ENCODE data around the gene SND1. TPM values are rescaled to one million over a fixed set of nuclear protein-coding genes. Genes with fewer than 3 reads are reported as not detected.

SND1 gene
- total and polyA plus RNA-seq, 2 of the 4 experiments (the other 2 are of a cell fraction) = 154 to 294 TPM

- no peak overlapping the region for H3K4me3 ChIP-seq (ENCODE audit: insufficient read depth, low read depth, low read length)
- no peak overlapping the region for H2BK120ac ChIP-seq (ENCODE audit: low read depth, low read length)
- H2AK9ac ChIP-seq (replicated peaks; ENCODE audit: low read depth, low read length, poor library complexity) = no peak overlapping the region
- H3K27ac ChIP-seq (ENCODE audit: insufficient read depth, low read length) = no peak overlapping the region
- no peak overlapping the region for H4K5ac ChIP-seq (ENCODE audit: low read depth, low read length)
- no TSS peak for BruUV-seq (replicated peaks)
- H2AK5ac ChIP-seq (ENCODE audit: low read depth, low read length) = no peak overlapping the region
- H3K18ac ChIP-seq (ENCODE audit: low read depth, low read length) = no peak overlapping the region
- H3K4me1 ChIP-seq (ENCODE audit: control insufficient read depth, insufficient read depth, low read length) = no peaks in the 10 kb centered on the region
- no peak overlapping the region for H4K8ac ChIP-seq (ENCODE audit: low read depth in 2 of 2, low read length in 2 of 2)
- no peak overlapping the region for H3K4ac ChIP-seq (ENCODE audit: low read depth, low read length)
- no peak overlapping the region for H3K56ac ChIP-seq (ENCODE audit: extremely low read depth, insufficient read depth, low read length)
- no peak overlapping the region for H4K91ac ChIP-seq (ENCODE audit: insufficient read depth, low read depth, low read length)
- intact Hi-C loops (cut with micrococcal nuclease) (no loop called here), in situ Hi-C loops (cut with MboI; ENCODE audit: low sequenced_read_pairs) (no loop called here), dilution Hi-C loops (cut with HindIII; ENCODE audit: low sequenced_read_pairs, unreplicated experiment) (no loop called here)
- ChIA-PET CTCF (no interaction called here), POLR2A (ENCODE audit: unreplicated experiment) (no interaction called here)
- peaks cover 6% of the 10 kb centered on the region for H3K36me3 ChIP-seq (ENCODE audit: control insufficient read depth, insufficient read depth, low read length)
- no peak overlapping the region for H2BK5ac ChIP-seq (ENCODE audit: low read depth, low read length, poor library complexity, severe bottlenecking)
- no peak overlapping the region for H3K23ac ChIP-seq (ENCODE audit: low read depth, low read length)
- H3K4me2 ChIP-seq (ENCODE audit: low read depth, low read length) = no peak overlapping the region
- H3K9me1 ChIP-seq (ENCODE audit: insufficient read depth, low read length) = peaks cover 26% of the 10 kb centered on the region
- H3K9ac ChIP-seq (ENCODE audit: low read depth, low read length) = no peak overlapping the region
- ATAC-seq (ENCODE audit: low read depth) = no peak
- TF ChIP-seq BHLHE40 (IDR thresholded peaks at IDR 0.05; ENCODE audit: low read depth, low read length) (no peak), MXI1 (IDR thresholded peaks at IDR 0.05; ENCODE audit: borderline replicate concordance, low read depth, low read length) (no peak), CTCF (conservative IDR thresholded peaks at IDR 0.05; ENCODE audit: low read depth, low read length) (no peak), MAZ (IDR thresholded peaks at IDR 0.05; ENCODE audit: borderline replicate concordance, low read depth, low read length) (no peak), RAD21 (IDR thresholded peaks at IDR 0.05; ENCODE audit: low read length) (no peak), RCOR1 (IDR thresholded peaks at IDR 0.05; ENCODE audit: insufficient replicate concordance, low read length) (no peak), CEBPB (IDR thresholded peaks at IDR 0.05; ENCODE audit: low read depth, low read length) (no peak), CHD1 (IDR thresholded peaks at IDR 0.05; ENCODE audit: low read depth, low read length) (no peak), POLR2A (IDR thresholded peaks at IDR 0.05; ENCODE audit: low read depth, low read length) (no peak), RFX5 (IDR thresholded peaks at IDR 0.05; ENCODE audit: low read depth, low read length) (no peak), FOS (IDR thresholded peaks at IDR 0.05; ENCODE audit: low read depth, low read length) (no peak), ELK1 (IDR thresholded peaks at IDR 0.05; ENCODE audit: borderline replicate concordance, low read depth, low read length) (no peak), MAFK (IDR thresholded peaks at IDR 0.05; ENCODE audit: low read depth, low read length) (no peak), SMC3 (IDR thresholded peaks at IDR 0.05; ENCODE audit: low read depth, low read length) (no peak), USF2 (IDR thresholded peaks at IDR 0.05; ENCODE audit: low read depth, low read length) (no peak), NFE2L2 (IDR thresholded peaks at IDR 0.05; ENCODE audit: low read depth, low read length) (no peak)
- H2AFZ ChIP-seq (replicated peaks; ENCODE audit: low read length, poor library complexity) = no peak overlapping the region
- peaks cover 18% of the 10 kb centered on the region for H4K20me1 ChIP-seq (ENCODE audit: insufficient read depth, low read length)
- WGBS, 2 experiments (ENCODE audit: extremely low coverage in 2 of 2, insufficient read length in 1 of 2) = 100% methylated on average over 1 of the region's 6 CpGs; no CpG with 5 or more reads in 1 of the 2 experiments
- H2BK15ac ChIP-seq (ENCODE audit: low read depth, low read length) = no peak overlapping the region
- no peak for DNase-seq
- H3K27me3 ChIP-seq (ENCODE audit: control insufficient read depth, insufficient read depth, low read length) = no peaks in the 10 kb centered on the region
- peaks cover 37 to 77% of the 10 kb centered on the region in 2 experiments for H3K79me1 ChIP-seq (ENCODE audit: low read depth in 1 of 2, low read length in 2 of 2)
- no peaks in the 10 kb centered on the region for H3K9me3 ChIP-seq (ENCODE audit: control insufficient read depth, insufficient read depth, low read length)
- no peak overlapping the region for H3K14ac ChIP-seq (replicated peaks; ENCODE audit: low read depth, low read length)
- H2BK20ac ChIP-seq (ENCODE audit: low read depth, low read length) = no peak overlapping the region
Observed at GRCh38 chr7:128004623-128005022, 352.6 kb downstream of the SND1 start.
